MV-4-11 (cell line): ENCODE results near the gene OMP.

ENCODE experiments used
- DNase-seq: peaks from one replicate; lab custom pipeline; 2025; lab: John Stamatoyannopoulos, UW

The OMP gene

DNA sequence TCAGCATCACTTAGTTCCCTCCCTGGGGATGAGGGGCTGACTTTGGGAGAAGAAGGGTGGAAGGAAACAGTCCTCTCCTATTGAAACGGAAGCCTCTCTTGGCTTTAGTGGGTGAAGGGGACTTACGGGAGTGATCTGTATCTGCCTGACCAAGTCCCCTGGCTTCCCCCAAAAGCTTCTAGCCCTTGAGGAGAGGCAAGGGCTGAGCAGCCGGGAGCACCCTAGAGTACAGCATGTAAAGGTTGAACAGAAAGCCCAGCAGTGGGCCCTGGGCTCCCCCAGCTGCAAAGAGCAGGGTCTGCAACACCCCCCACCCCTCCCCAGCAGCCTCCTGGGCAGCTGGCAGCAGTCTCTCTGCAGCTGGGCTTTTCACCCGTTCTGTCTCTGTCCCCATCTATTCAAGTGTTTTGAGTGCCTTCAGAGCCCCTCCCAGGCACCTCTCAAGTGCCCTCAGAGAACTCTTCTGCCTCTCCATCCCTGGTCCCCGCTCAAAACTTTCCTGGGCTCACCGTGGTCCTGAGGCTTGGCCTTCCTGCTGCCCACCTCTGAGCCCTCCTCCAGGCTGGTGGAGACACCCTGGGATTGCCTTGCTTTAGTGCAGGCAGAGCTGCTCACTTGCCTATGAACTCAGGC is 33.2 kb upstream of the OMP start:
- DNase-seq, result no peak

DNA sequence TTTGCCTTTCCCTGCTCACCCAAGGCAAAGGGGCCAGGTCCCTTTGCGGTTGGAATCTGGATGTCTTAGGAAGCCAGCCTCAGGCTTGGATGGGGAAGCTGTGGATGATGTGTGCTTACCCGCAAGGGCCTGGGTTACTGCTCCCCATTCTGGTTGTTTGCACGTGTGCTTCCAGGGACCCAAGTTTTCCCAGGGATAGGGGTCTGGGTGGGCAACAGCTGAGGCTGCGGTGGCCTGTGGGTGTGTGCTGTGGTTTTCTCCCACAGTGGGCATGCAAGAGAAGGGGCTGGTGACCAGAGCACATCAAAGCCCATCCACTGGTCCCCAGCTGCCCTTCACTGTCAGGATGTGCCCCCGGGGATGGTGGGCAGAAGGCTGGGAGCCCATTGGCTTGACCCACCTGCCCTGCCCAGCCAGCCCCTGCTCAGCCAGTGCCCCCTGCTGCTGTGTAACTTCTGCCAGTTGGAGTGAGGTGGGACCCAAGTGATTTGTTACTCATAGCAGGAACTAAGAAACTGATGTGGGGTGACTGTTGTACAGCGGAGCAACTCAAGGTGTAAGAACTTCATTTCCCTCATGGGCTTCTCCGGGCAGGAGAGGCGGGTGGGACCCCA is 32.6 kb upstream of the OMP start:
- no peak for DNase-seq

DNA sequence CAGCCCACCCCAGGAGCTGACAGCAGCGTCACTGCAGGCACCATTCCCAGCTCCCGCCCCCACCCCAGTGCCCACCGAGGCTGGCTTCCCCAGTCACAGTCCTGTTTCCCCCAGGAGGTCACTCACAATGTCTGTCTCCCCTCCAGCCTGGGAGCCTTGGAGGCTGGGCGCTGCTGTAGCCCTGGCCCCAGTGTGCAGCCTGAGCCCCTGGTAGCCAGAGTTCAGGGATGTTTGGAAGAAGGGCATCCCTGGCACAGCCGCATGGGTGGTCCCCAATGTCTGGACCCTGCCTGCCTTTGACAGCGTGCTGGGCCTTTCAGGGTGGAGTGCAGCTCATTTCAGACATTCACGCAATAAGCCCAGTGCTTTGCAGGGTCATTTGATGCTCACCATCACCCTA is 31.6 kb upstream of the OMP start:
- DNase-seq, result no peak

DNA sequence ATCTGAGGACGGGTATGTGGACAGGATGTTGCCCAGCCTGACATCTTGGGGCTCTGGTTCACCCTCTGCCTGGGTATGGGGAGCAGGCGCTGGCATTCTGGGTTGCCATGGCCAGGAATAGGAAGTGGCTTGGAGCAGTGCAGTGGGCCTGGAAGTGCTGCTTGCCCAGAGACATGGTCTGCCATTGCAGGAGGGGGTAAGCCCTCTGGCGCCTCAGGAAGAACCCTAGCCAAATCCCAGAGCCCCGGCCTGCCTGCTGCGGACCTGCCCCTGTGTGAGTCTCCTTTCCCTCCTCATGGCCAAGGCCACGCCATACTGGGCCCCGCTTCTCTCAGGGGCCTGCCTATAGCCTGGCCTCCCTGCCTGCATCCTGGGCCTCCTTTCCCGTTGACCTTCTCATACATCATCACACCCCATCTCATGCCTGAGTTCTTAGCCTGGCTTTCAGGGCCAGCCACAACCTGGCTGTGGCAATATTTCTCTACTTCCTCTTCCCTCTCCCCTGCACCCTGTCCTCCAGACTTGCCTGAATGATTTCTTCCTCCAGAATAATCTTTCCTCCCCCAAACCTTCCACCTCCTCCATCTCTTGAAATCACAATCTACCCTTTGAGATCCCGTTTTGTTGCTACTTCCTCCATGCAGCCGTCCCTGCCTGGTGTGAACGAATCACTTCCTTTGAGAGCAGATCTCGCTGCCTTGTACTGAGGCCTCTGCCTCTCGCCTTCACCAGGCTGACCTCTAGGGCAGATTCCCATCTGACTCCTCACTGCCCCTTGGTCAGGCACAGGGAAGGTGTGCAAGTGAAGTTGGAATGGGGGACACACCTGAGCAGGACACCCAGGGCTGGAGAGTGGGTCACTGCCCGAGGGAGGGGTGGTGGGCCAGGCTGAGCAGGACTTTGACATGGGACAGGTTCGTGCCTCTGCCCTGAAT is 30.7 kb upstream of the OMP start:
- peak; percentile 70 for DNase-seq

DNA sequence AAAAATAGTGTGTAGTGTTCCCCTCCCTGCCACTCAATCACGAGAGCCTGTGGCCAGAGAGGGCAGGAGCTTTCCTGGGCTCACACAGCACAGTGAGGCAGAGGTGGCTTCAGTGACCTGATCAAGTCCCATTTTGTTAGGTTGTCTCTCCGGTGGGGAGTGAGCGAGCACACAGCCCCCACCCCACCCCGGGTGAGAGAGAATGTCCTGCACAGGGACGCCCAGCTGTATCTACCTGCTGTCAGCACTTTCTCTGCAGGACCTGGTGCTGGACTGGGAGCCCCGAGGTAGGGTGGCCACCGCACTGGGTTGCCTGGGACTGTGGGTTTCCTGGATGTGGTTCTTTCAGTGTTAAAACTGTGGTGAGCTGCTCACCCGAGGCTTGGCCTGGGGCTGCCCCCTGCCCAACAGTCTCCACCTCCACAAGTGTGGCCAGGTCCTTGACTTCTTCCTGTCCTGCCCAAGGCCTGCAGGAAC is 29.8 kb upstream of the OMP start:
- peak; percentile 7 for DNase-seq

DNA sequence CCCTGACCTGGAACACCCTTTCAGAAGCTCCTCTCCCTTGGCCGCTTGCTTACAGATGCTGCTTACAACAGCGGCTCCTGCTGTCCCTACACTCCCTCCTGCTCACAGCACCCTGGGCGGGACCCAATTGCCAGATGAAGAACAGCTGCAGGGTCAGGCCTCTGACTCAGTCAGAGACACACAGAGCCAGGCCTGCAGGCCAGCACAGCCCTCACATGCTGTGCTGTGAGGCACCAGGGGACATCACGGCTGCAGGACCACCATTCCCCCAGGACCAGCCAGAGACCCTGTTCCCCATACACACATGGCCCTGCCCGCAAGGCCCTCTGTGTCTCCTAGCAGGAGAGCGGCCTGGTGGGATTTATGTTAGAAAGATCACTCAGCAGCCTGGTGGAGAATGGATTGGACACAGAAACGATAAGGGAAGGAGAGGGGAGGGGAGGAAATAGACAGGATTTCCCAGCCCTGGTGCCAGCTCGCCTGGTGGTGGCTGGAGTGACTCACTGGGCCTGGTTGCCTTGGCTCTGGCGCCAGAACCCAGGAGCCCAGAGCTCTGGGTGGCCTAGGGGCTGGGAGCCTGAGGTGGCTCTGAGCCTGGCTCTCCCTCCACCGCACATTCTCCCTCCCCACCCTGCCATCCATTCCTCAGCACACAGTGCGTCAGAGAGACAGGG is 29.2 kb upstream of the OMP start:
- DNase-seq, result peak; percentile 70

DNA sequence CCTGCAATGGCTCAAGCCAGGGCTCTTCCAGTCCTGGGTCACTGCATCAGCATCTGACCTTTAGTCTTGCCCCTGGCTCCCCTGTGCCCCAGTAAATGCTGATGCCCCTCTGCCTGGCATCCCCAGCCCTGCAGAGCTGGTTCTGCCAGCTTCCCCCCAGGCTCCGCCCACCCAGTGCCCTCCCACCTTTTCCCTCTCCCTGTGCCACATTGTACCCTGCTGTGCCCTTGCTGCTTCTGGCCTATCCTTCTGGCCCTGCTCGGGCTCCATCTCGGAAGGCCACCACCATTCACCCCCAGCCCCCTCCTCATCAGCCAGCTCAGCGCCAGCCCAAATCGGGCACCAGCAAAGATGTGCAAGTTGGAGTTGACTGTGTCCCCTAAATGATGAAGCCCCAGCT is 28.4 kb upstream of the OMP start:
- no peak for DNase-seq

DNA sequence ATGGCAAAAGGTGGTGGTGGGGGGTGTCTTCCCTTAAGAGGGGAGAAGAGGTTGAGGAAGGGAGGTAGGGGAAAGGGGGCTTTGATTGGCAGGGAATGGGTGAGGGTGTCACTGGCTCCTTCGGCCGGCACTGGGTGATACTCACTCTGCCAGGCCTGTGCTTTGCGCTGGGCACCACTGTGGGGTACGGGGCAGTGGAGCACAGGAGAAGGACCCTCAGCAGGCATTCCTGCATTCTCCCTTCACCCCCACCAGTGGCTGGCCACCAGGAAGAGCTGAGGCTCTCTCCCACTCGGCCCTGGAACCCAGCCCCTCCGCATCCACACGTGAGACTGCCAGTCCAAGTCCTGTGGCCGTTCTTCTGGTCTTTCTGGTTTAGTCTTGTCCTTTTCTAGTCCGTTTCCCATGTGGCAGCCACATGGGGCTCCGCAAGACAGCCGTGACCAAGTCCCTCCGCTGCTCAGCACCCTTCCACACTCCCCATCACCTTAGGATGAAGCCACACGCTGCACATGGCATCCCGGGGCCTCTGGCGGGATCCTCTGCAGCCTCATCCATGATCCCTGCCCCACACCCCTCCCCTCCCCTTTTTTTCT is 27.9 kb upstream of the OMP start:
- DNase-seq, result no peak

DNA sequence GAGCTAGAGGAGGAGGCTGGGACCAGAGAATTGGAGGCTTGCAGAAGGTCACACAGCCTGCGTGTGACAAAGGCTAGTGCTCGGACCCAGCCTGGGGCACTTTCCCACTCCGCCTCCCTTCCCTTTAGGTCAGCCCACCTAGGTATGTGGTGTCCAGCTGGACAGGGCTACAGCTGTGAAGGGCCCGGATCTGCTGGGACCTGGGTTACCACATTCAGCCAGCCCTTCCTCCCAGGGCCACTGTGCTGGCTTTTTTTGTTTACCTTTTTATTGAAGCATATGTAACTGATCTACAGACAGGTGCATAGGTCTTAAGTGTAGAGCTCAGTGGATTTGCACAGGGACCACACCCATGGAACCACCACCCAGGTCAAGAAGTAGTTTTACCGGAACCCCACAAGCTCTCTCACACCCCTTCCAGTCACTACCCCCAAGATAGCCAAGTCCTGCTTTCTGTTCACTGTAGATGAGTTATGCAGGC is 27.2 kb upstream of the OMP start:
- no peak for DNase-seq

DNA sequence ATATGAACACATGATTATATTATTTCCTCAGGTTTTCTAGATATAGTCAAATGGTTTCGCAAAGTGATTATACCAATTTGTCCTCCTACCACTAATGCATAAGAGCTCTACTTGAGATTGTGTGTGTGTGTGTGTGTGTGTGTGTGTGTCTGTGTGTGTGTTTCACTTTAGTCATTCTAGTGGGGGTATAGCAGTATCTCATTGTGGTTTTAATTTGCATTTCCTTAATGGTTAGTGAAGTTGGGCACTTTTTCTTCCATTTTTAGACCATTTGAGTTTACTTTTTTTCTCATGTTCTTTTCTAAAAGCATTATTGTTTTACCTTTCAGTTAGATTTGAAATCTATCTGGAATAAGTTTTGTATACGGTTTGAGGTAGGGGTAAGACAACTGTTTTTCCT is 23.0 kb upstream of the OMP start:
- peak; percentile 1 for DNase-seq

DNA sequence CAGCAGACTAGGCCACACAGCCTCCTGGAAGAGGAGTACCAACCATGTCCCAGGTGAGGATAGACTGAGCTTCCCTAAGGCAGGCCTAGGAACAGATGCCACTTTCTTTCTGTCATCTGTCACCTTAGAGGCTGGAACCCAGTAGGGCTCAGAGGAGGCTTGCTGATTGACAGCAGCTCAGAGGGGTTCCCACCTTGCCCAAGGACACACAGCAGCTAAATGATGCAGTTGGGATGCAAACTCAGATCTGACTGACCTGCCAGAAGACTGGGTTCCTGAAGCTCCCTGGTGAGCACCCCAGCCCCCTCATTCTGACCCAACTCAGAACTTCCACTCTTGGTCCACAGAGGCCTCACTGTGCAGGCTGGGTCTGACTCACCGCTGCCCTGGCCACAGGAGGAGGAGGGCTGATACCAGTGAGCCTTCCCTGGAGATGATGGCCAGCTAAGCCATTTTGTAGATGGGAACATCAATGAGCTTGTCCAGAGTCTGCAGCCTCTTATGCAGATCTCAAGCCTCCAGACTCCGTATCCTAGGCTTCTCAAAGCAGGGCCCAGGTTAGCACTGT is 21.9 kb upstream of the OMP start:
- DNase-seq, result no peak

DNA sequence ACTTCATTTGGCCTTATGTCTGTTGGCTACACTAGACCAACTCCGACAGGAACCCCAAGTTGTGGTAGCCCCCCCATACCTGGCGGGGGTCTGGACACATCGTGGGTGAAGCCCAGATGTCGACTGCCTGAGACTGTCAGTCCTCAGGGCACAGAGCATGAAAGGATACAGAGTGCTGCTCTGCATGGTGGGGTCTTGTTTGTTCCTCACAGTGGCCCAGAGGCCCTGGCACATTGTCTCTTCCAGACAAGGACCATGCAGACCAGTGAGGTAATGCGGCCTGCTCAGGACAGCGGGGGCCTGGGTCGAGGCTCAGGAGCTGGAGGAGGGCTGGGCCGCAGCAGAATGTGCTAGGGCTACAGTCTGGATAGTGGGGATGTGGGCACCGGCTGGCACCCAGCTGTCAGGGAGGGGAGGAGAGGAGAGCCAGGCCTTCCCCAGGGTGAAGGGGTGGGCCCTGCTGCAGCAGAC is 21.2 kb upstream of the OMP start:
- no peak for DNase-seq

DNA sequence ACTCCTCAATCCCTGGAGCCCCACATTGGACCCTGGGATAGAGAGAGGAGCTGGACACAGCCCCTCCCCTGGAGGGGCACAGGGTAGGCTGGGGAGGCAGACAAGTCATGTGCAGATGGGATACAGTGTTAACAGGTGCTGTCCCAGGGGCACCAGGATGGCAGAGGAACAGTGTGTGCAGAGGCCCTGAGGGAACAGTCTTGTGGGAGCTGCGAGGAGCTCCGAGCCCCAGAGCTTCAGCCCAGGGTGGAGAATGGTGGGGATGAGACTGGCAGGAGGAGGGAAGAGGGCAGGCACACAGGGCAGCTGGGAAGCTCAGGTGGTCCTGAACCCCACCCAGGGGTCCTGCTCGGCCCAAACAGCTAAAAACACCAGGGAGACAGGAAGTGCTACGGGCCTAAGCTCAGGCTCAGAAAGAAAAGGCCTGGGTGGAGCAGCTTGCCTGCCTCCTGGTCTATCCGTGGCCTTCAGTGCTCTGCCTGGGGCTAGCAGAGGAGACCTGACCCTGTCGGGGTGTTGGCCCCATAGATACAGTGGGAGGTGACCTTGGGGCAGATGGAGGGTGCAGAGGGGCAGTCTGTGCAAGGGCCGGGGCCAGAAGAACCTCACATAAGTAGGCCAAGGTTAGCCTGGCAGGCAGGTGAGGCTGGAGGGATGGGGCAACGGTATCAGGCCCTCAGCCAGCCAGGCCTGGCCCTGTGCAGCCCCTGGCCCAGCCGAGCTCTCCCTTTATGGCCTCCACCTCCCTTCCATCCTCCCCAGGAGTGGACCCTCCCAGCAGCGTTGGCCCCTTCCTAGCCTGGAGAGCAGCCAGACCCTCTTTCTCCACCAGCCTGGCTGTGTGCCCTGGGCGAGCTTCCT is 20.4 kb upstream of the OMP start:
- no peak for DNase-seq

DNA sequence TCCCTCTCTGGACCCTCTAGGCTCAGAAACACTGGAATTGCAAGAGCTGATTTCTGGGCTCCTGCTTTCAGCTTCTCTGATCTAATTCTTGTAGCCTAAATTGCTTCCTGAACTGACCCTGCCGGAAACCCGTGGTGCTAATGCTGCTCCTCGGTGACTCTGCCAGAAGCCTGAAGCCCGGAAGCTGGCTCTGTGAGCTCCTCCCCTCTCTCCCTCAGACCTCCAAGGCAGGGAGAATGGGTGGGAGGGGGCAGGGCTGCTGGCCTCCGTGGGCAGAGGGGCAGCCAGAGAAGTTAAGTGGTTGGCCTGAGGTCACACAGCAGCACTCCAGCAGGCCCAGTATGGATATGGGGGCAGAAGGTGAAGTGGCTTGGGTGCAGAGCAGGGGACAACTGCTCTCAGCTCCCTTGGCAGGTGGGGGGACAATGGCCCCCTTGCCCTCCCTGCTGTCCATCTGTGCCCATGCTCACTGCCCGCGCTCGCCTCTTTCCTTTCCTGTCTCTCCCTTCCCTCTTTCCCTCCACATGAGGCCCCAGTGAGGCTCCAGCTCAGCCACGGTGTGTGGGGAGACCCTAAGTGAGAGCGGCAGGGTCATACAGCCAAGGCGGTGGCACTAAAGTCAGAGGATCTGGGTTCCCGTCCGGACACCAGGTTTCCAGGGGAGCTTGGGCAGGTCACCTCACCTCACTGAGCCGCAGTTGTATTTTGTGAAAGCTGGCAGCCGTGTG is 19.6 kb upstream of the OMP start:
- peak; percentile 71 for DNase-seq

DNA sequence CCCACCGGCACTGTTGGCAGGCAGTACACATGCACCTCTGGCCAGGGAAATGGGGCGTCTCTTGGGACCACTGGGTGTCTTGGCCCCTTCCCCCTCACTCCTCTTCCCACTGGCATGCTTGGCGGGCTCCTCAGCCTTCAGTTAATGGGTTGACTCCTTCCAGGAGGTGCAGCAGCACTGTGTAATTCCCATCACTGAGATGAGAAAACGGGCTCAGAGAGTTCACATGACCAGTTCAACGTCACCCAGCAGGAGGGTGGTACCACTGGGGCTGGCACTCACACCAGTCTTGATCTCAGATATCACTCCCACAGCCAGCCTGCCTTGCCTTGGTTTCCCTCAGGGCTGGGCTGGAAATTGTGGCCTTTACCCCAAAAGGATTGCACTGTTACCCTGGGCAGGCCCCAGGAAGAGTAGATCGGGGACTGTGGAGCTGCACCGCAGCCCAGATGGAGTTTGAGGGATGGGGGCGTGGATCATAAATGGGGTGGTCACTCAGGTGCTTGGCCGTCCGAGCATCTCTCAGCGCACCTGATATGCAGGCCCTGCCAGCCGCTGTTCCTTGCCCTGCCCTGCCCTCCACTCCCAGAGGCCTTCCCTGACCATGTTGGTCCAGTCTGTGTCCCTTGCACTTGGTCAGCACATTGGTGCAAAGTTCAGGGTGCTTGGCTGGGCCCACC is 18.9 kb upstream of the OMP start:
- no peak for DNase-seq

DNA sequence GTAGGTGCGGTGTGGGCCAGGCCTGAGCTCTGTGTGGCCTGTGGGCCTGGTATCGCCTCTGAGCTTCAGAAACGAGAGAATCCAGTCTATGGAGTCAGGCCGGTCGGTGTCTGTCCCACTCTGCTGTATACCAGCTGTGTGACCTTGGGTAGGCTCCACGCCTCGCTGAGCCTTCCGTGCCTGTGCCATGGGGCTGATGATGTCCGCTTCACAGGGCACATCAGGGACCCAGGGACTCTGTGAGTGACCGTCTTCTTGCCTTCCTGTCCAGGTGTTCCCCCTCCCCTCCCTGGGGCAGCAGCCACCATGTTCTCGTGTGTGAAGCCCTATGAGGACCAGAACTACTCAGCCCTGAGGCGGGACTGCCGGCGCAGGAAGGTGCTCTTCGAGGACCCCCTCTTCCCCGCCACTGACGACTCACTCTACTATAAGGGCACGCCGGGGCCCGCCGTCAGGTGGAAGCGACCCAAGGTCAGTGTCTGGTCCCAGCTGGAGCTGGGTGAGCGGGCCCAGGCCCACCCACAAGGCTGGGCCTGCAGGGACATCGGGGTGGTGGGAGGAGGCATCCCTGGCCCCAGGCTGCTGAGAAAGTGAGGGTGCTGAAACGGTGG is 18.0 kb upstream of the OMP start:
- DNase-seq, result no peak

DNA sequence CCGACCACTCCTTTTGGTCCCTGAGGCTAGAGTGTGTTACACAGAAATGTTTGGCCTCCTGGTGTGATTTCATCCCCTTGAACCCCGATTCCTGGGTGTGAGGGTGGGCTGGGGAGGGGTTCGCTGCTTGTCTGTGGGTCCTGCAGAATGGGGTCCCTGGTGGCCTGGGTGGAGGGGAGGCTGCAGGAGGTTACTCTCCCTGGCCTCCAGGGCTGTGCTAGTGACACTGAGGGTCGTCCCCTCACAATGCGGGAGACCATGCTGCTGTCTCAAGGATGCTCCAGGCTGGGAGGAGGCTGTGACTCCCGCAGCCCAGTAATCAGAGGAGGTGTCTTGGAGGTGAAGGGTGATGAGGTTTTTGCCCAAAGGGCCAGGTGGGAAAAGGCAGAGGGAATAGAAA is 17.0 kb upstream of the OMP start:
- no peak for DNase-seq
